Measurements from ENCODE around the gene LAMC3.

LAMC3 gene

DNA sequence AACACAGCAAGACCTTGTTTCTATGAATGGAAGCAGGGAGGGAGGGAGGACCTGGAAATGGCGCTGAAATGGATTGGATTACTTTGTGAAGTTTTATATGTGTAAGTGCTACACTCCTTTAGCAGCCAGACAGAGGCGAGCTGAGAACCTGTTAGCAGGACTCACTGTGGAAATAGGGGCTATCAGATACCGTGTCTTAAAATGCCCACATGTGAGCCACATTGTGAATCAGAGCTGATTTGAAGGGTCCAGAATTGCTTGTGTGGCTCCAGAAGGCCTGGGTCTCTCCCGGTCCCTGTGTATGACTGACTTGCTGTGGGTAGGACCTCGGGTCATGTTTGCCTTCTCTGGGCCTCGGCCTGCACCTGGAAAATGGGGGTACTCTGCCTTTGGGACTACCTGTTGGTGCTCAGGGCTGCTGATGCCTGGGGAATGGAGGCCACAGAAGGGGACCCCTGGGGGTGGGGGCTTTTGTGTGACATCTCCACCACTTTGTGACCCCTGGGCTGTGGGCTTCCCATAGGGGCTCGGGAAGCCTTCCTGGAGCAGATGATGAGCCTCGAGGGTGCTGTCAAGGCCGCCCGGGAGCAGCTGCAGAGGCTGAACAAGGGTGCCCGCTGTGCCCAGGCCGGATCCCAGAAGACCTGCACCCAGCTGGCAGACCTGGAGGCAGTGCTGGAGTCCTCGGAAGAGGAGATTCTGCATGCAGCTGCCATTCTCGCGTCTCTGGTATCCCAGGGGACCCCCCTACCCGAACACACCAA, 63.3 kb downstream of the LAMC3 start:
- no peak for DNase-seq (ENCODE audit: low read depth in 2 of 3, low spot score in 1 of 3)

GRCh38 chr9:131072871-131073237, 63.9 kb downstream of the LAMC3 start:
- DNase-seq (ENCODE audit: low read depth in 2 of 3, low spot score in 1 of 3) = no peak

GRCh38 chr9:131076347-131077195, 67.6 kb downstream of the LAMC3 start:
- DNase-seq (ENCODE audit: low read depth in 2 of 3, low spot score in 1 of 3) = no peak

DNA sequence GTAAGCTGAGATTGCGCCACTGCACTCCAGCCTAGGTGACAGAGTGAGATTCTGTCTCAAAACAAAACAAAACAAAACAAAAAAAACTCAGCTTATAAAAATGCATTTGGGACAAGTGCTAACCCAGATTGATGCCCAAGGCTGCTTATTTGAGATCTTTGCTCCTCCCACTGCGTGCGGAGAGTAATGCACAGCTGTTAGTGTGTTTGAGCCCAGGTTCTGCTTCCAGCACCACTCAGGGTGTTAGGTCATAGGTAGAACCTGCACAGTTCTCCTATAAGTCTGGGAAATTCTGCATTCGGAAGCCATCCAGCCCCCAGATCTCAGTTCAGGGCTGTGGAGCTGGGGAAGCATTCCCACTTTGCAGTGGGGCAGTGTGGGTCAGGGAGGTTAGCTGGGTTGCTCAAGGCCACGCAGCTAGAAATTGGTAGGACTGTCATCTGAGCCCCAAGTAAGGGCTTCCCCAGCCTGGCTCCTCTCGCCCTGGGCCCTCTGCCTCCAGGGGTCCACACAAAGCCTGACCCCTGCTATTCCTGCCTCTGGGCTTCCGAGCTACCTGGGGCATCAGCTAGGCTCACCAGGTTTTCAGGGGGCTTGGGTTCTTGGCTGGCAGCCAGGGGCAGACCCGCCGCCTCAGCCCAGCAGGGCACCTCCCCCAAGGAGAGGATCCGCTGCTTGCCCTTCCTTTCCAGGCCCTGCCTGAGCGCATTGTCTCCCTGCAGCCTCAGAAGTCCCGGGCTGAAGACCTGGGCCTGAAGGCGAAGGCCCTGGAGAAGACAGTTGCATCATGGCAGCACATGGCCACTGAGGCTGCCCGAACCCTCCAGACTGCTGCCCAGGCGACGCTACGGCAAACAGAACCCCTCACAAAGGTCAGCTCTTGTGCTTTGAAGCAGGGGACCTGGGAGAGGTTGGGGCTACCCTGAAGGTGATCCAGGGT, 69.7 kb downstream of the LAMC3 start:
- no peak for DNase-seq (ENCODE audit: low read depth in 2 of 3, low spot score in 1 of 3)

GRCh38 chr9:131080589-131080988, 71.6 kb downstream of the LAMC3 start:
- DNase-seq (ENCODE audit: low read depth in 2 of 3, low spot score in 1 of 3) = no peak

GRCh38 chr9:131081868-131082267, 72.9 kb downstream of the LAMC3 start:
- no peak for DNase-seq (ENCODE audit: low read depth in 2 of 3, low spot score in 1 of 3)

GRCh38 chr9:131082774-131083512, 74.0 kb downstream of the LAMC3 start:
- no peak for DNase-seq (ENCODE audit: low read depth in 2 of 3, low spot score in 1 of 3)

DNA sequence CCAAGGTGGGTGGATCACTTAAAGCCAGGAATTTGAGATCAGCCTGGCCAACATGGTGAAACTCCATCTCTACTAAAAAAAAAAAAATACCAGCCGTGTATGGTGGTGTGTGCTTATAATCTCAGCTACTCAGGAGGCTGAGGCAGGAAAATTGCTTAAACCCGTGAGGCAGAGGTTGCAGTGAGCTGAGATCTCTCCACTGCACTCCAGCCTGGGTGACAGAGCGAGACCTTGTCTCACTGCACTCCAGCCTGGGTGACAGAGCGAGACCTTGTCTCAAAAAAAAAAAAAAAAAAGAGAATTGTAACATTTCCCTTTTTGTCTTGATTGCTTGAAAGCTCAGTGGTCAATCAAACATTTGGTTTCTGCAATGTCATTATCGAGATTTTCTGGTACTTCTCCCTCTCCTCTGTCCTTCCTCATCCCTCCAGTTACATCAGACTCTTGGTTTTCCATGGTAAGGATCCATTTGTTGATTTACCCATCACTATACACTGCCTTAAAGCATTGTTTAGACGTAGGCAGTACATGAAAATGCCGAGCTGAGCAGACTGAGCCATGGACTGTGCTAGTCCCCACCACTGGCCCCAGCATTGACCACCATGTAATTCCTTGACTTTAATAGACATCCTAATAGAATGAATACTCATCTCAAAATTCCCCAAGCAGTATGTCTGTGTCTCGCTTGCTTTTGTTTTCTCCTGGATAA, 75.8 kb downstream of the LAMC3 start:
- DNase-seq (ENCODE audit: low read depth in 2 of 3, low spot score in 1 of 3) = no peak

DNA sequence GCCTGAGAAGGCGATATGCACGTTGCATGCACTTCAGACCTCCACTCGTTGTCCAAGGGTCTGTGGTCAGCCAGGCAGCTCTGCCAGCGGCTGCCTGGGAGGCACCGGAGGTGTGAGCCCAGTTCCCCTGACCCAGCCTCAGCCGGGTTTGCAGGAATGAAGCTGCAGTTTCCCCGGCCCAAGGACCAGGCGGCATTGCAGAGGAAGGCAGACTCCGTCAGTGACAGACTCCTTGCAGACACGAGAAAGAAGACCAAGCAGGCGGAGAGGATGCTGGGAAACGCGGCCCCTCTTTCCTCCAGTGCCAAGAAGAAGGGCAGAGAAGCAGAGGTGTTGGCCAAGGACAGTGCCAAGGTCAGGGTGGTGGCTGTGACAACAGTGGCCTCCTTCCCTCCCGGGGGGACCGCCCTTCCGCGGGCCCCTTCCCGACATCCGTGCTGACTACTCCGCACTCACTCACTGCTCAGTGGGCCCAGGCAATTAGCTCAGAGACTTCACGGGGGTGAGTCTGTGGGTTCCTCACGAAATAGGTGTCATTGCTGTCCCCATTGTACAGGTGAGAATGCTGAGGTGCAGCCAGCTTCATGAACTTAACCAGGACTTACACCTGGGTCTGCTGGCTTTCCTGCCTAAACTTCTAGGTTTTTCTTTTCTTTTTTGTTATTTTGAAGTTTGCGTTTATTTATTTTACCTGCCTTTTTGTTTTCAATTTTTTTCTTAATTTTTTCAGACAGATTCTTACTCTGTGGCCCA, 76.6 kb downstream of the LAMC3 start:
- DNase-seq (ENCODE audit: low read depth in 2 of 3, low spot score in 1 of 3) = no peak

GRCh38 chr9:131087354-131087893, 78.5 kb downstream of the LAMC3 start:
- DNase-seq (ENCODE audit: low read depth in 2 of 3, low spot score in 1 of 3) = no peak

DNA sequence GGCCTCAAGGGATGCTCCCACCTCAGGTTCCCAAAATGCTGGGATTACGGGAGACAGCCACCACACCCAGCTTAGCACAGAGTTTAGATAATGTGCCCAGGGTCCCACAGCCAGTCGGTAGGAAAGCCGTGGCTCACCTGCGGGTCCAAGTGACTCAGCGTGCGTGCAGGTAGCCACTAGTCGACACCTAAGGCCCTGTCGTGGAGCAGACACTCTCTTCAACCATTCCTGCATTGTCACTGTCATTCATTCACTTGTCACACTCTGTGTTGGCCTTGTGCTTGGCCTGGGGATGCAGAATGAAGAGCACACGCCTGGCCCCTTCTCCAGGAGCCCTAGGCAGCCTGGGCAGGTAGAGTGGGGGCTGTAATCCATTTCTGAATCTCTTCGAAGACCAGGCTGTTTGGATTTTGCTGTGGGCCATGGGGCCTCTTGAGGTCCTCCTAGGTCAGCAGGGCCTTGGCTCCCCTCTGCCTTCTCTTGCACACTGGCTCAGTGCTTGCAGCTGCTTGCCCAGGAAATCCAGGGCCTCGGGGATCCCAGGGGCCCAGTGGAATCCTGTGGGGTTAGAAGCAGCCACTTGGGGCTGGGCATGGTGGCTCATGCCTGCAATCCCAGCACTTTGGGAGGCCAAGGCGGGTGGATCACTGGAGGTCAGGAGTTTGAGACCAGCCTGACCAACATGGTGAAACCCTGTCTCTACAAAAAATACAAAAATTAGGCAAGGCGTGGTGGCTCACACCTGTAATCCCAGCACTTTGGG, 81.2 kb downstream of the LAMC3 start:
- DNase-seq (ENCODE audit: low read depth in 2 of 3, low spot score in 1 of 3) = no peak

GRCh38 chr9:131091352-131091992, 82.5 kb downstream of the LAMC3 start:
- no peak for DNase-seq (ENCODE audit: low read depth in 2 of 3, low spot score in 1 of 3)

GRCh38 chr9:131092030-131092429, 83.1 kb downstream of the LAMC3 start:
- DNase-seq (ENCODE audit: low read depth in 2 of 3, low spot score in 1 of 3) = no peak

- no peak for DNase-seq (ENCODE audit: low read depth in 2 of 3, low spot score in 1 of 3)
Measured at GRCh38 chr9:131092548-131093440, 83.8 kb downstream of the LAMC3 start.

GRCh38 chr9:131094015-131094414, 85.0 kb downstream of the LAMC3 start:
- DNase-seq (ENCODE audit: low read depth in 2 of 3, low spot score in 1 of 3) = no peak

GRCh38 chr9:131094622-131095021, 85.6 kb downstream of the LAMC3 start:
- no peak for DNase-seq (ENCODE audit: low read depth in 2 of 3, low spot score in 1 of 3)
